B cell (primary cell): ENCODE results near the gene SH3RF3. TPM values are rescaled to one million over a fixed set of nuclear protein-coding genes. Genes with fewer than 3 reads are reported as not detected.

Experiments
- ATAC-seq: fragments of 200-7000 bp; cut with Tn5 transposase; one replicate; pipeline ENCODE4 v1.10.0; 2021; ENCODE audit warnings: low read depth, mild to moderate bottlenecking, moderate number of reproducible peaks, moderate library complexity
- CTCF ChIA-PET: fragments of 350-600 bp; sonication (Branson Sonifier 250); formaldehyde crosslinking; loops from one replicate; lab custom pipeline; 2021; ENCODE audit warnings: antibody characterized with exemption, inconsistent platforms; lab: Charles Lee
- POLR2A ChIA-PET: fragments of 350-600 bp; sonication (Branson Sonifier 250); formaldehyde crosslinking; loops from one replicate; lab custom pipeline; 2021; ENCODE audit warnings: antibody characterized with exemption; lab: Charles Lee
- DNase-seq: peaks from one replicate; pipeline ENCODE4 v3.0.0; 2013
- H2AFZ ChIP-seq: 2 replicates; pipeline ENCODE4 v1.6.1; 2012; ENCODE audit warnings: mild to moderate bottlenecking, low read depth, low read length; ENCODE audit not compliant: insufficient read depth, poor library complexity, severe bottlenecking
- H3K27ac ChIP-seq, 2 donors: 1 replicate in 1 of 2; 2 replicates in 1 of 2; pipeline ENCODE4 v1.5.1; 2012 to 2013; ENCODE audit warnings: low read length in 2 of 2, mild to moderate bottlenecking in 2 of 2, moderate library complexity in 1 of 2
- H3K27me3 ChIP-seq, 4 experiments: fragments of 200-600 bp in 1 of 4; sonication (generic) in 1 of 4; replicated peaks in 1 of 4; 1 replicate in 2 of 4; 2 replicates in 2 of 4; pipeline versions ENCODE4 v1.6.1 to v1.7.0; 2013 to 2016; ENCODE audit warnings: low read length in 3 of 4, mild to moderate bottlenecking in 2 of 4, mixed read lengths in 1 of 4, moderate library complexity in 1 of 4; ENCODE audit not compliant: insufficient read depth in 4 of 4, control insufficient read depth in 3 of 4; ENCODE audit errors: control extremely low read depth in 1 of 4
- H3K36me3 ChIP-seq, 2 experiments: replicated peaks in 1 of 2; 1 replicate in 1 of 2; 2 replicates in 1 of 2; pipeline versions ENCODE4 v1.6.1 to v1.7.1; 2013; ENCODE audit warnings: low read length in 1 of 2; ENCODE audit not compliant: insufficient read depth in 2 of 2, control insufficient read depth in 1 of 2; ENCODE audit errors: control extremely low read depth in 1 of 2, extremely low read depth in 1 of 2
- H3K4me1 ChIP-seq, 2 donors: fragments of 200-600 bp in 1 of 2; sonication (generic) in 1 of 2; 1 replicate in 1 of 2; 2 replicates in 1 of 2; pipeline versions ENCODE4 v1.5.1 to v1.6.1; 2013 to 2017; ENCODE audit warnings: low read length in 2 of 2; ENCODE audit not compliant: control insufficient read depth in 2 of 2, insufficient read depth in 2 of 2
- H3K4me2 ChIP-seq: replicated peaks from 2 replicates; pipeline ENCODE3; 2012; ENCODE audit warnings: mild to moderate bottlenecking, low read depth, low read length; ENCODE audit not compliant: poor library complexity, severe bottlenecking
- H3K4me3 ChIP-seq, 5 experiments: fragments of 200-600 bp in 1 of 5; sonication (generic) in 1 of 5; 1 replicate in 3 of 5; 2 replicates in 2 of 5; pipeline versions ENCODE4 v1.5.1 to v1.7.0; 2011 to 2016; ENCODE audit warnings: low read length in 4 of 5, mild to moderate bottlenecking in 4 of 5, low read depth in 2 of 5, control low read depth in 1 of 5, moderate library complexity in 1 of 5; ENCODE audit not compliant: insufficient read depth in 1 of 5; ENCODE audit errors: control extremely low read depth in 1 of 5, extremely low read depth in 1 of 5
- H3K79me2 ChIP-seq: fragments of 200-600 bp; sonication (generic); one replicate; pipeline ENCODE4 v1.6.0; 2016; ENCODE audit warnings: low read length; ENCODE audit not compliant: control insufficient read depth, insufficient read depth
- H3K9ac ChIP-seq: fragments of 200-600 bp; sonication (generic); 2 replicates; pipeline ENCODE4 v1.6.1; 2017; ENCODE audit warnings: mild to moderate bottlenecking, low read length, moderate library complexity
- H3K9me3 ChIP-seq, 3 donors: one replicate each; pipeline versions ENCODE4 v1.6.1 to v1.7.1; 2013; ENCODE audit warnings: low read length in 2 of 3; ENCODE audit not compliant: control insufficient read depth in 2 of 3, insufficient read depth in 1 of 3; ENCODE audit errors: control extremely low read depth in 1 of 3
- H4K20me1 ChIP-seq: 2 replicates; pipeline ENCODE4 v1.6.0; 2012; ENCODE audit warnings: mild to moderate bottlenecking, low read length; ENCODE audit not compliant: insufficient read depth, control insufficient read depth, poor library complexity, severe bottlenecking
- H3K27ac Mint-ChIP-seq: one replicate; pipeline ENCODE4 v1.8.0; 2021; ENCODE audit warnings: mixed read lengths
- H3K27me3 Mint-ChIP-seq: one replicate; pipeline ENCODE4 v1.8.0; 2021; ENCODE audit warnings: mixed read lengths
- H3K4me1 Mint-ChIP-seq: one replicate; pipeline ENCODE4 v1.8.0; 2021; ENCODE audit warnings: mixed read lengths
- H3K4me3 Mint-ChIP-seq: one replicate; pipeline ENCODE4 v1.8.0; 2021; ENCODE audit warnings: mixed read lengths
- H3K9me3 Mint-ChIP-seq: one replicate; pipeline ENCODE4 v1.8.0; 2022; ENCODE audit warnings: mixed read lengths; ENCODE audit not compliant: insufficient read depth
- EZH2 ChIP-seq: IDR thresholded peaks from 2 replicates; pipeline ENCODE4 v1.6.1; 2012; ENCODE audit warnings: borderline replicate concordance, low read depth, mild to moderate bottlenecking, moderate library complexity, low read length; ENCODE audit not compliant: insufficient read depth, poor library complexity, severe bottlenecking
- WGBS: methylation state at CpG from one replicate; pipeline ENCODE4 v1.1.5; 2013; ENCODE audit warnings: missing lambda C conversion rate; ENCODE audit not compliant: insufficient coverage; 5-methylcytosine and 5-hydroxymethylcytosine counted together
- intact Hi-C: fragments of 100-400 bp; cut with micrococcal nuclease; formaldehyde crosslinking; loops from one replicate; pipeline ENCODE4 v1.10.0; 2022
- polyA plus RNA-seq: library from polyadenylated mRNA; depleted of rRNA; stranded (reverse); fragments of >200 nt; gene quantifications from 2 replicates; pipeline ENCODE4 v1.2.3, GENCODE V29; 2012
- total RNA-seq, 2 donors: library from RNA; stranded (reverse); fragments of 120-200 nt in 1 of 2; gene quantifications; 1 replicate in 1 of 2; 2 replicates in 1 of 2; pipeline versions ENCODE4 v1.2.3 to v1.2.4, GENCODE V29; 2013 to 2022
- TF ChIP-seq, protein P1 (sequence below): fragments of 200-600 bp; IDR thresholded peaks from one replicate; pipeline ENCODE4 v1.8.0; 2022; ENCODE audit warnings: antibody characterized with exemption, mild to moderate bottlenecking

SH3RF3 gene
- total and polyA plus RNA-seq, 2 donors (not counting 1 experiment from before 2014, with no cell fraction given) = 0.07 to 1.2 TPM

GRCh38 chr2:109158237-109158636 lies 29.2 kb downstream of the SH3RF3 start:
- no peak for ATAC-seq
- no peak overlapping the region for H3K4me3 Mint-ChIP-seq
- H3K27me3 Mint-ChIP-seq = peaks cover 11% of the 10 kb centered on the region
- Histone ChIP-seq H3K4me2 (no peak overlapping the region), H3K4me3 (no peak overlapping the region), H3K36me3 (no peaks in the 10 kb centered on the region), H2AFZ (no peak overlapping the region), H3K4me1 (no peaks in the 10 kb centered on the region), H3K9me3 (no peaks in the 10 kb centered on the region), H3K79me2 (no peaks in the 10 kb centered on the region), H3K27me3 (peaks cover 0 to 4% (median 0%) of the 10 kb centered on the region in 4 experiments), H4K20me1 (no peaks in the 10 kb centered on the region), H3K27ac (no peak overlapping the region), H3K9ac (no peak overlapping the region)
- no peak for TF ChIP-seq EZH2
- TF ChIP-seq, protein P1, sequence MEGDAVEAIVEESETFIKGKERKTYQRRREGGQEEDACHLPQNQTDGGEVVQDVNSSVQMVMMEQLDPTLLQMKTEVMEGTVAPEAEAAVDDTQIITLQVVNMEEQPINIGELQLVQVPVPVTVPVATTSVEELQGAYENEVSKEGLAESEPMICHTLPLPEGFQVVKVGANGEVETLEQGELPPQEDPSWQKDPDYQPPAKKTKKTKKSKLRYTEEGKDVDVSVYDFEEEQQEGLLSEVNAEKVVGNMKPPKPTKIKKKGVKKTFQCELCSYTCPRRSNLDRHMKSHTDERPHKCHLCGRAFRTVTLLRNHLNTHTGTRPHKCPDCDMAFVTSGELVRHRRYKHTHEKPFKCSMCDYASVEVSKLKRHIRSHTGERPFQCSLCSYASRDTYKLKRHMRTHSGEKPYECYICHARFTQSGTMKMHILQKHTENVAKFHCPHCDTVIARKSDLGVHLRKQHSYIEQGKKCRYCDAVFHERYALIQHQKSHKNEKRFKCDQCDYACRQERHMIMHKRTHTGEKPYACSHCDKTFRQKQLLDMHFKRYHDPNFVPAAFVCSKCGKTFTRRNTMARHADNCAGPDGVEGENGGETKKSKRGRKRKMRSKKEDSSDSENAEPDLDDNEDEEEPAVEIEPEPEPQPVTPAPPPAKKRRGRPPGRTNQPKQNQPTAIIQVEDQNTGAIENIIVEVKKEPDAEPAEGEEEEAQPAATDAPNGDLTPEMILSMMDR = no peak
- intact Hi-C loops = no loop called here
- DNase-seq = no peak
- H3K9me3 Mint-ChIP-seq = no peaks in the 10 kb centered on the region
- 90% methylated on average over 3 of the region's 5 CpGs for WGBS
- no peaks in the 10 kb centered on the region for H3K4me1 Mint-ChIP-seq
- H3K27ac Mint-ChIP-seq = no peak overlapping the region
- ChIA-PET POLR2A (no interaction called here), CTCF (no interaction called here)

DNA sequence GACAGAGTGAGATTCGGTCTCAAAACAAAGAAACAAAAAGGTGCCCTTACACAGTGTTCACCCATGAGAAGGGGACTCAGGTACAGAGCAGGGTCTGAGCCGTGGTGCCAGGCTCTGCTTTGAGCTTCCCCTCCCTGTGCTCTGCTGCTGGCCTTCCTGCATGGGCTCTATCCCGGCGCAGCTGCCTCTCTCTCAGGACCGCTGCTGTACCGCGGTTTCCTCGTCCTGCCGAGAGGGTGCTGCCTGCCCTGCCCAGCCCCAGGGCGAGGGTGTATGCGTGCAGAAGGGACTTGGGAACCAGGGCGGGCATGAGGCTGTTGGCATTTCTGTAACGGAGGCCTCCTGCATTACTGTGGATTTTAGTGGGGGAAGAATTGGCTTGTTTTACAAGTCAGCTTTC lies 30.1 kb downstream of the SH3RF3 start:
- Histone ChIP-seq H3K79me2 (no peaks in the 10 kb centered on the region), H3K36me3 (no peaks in the 10 kb centered on the region), H3K27me3 (peaks cover 0 to 4% (median 0%) of the 10 kb centered on the region in 4 experiments), H3K9me3 (no peaks in the 10 kb centered on the region), H3K9ac (no peak overlapping the region), H3K4me2 (no peak overlapping the region), H3K4me3 (no peak overlapping the region), H2AFZ (no peak overlapping the region), H4K20me1 (no peaks in the 10 kb centered on the region), H3K4me1 (no peaks in the 10 kb centered on the region), H3K27ac (no peak overlapping the region)
- Mint-ChIP-seq H3K27ac (no peak overlapping the region), H3K27me3 (peaks cover 11% of the 10 kb centered on the region), H3K4me1 (peaks cover 2% of the 10 kb centered on the region), H3K9me3 (no peaks in the 10 kb centered on the region), H3K4me3 (no peak overlapping the region)
- intact Hi-C loops = no loop called here
- ChIA-PET CTCF (no interaction called here), POLR2A (no interaction called here)
- 86% methylated on average over 8 of the region's 13 CpGs for WGBS
- no peak for TF ChIP-seq EZH2
- TF ChIP-seq, protein P1 = no peak
- DNase-seq = no peak
- no peak for ATAC-seq
